Esophagus muscularis mucosa (tissue), 4 donors: Measurements from ENCODE around the gene TRAF5. TPM values are rescaled to one million over a fixed set of nuclear protein-coding genes. Genes with fewer than 3 reads are reported as not detected.

ENCODE experiments used
- DNase-seq: peaks from one replicate; pipeline ENCODE4 v3.0.0-alpha.2; 2017; ENCODE audit errors: extremely low spot score
- H3K27ac ChIP-seq, 4 donors: fragments of 200-600 bp; sonication (generic); replicated peaks in 1 of 4; 1 replicate in 3 of 4; 2 replicates in 1 of 4; pipeline ENCODE4 v1.5.1; 2016 to 2019; ENCODE audit warnings: mild to moderate bottlenecking in 1 of 4
- H3K27me3 ChIP-seq, 4 donors: fragments of 200-600 bp; sonication (generic); one replicate each; pipeline versions ENCODE4 v1.5.1 to v1.6.0; 2016 to 2019
- H3K36me3 ChIP-seq, 4 donors: fragments of 200-600 bp; sonication (generic); one replicate each; pipeline ENCODE4 v1.5.1; 2016 to 2019
- H3K4me1 ChIP-seq, 4 donors: fragments of 200-600 bp; sonication (generic); one replicate each; pipeline ENCODE4 v1.5.1; 2016 to 2019
- H3K4me3 ChIP-seq, 4 donors: fragments of 200-600 bp; sonication (generic); 1 replicate in 2 of 4; 2 replicates in 2 of 4; pipeline ENCODE4 v1.5.1; 2016 to 2019; ENCODE audit warnings: mild to moderate bottlenecking in 4 of 4, moderate library complexity in 1 of 4
- H3K9me3 ChIP-seq, 4 donors: fragments of 200-600 bp; sonication (generic); 1 replicate in 3 of 4; 2 replicates in 1 of 4; pipeline ENCODE4 v1.5.1; 2016 to 2019
- CTCF ChIP-seq, 3 experiments: fragments of 200-600 bp in 2 of 3; fragments of 450-650 bp in 1 of 3; sonication (generic) in 2 of 3; IDR thresholded peaks; one replicate each; pipeline ENCODE4 v1.5.1; 2017 to 2019; ENCODE audit warnings: antibody characterized with exemption in 3 of 3, mild to moderate bottlenecking in 2 of 3, moderate library complexity in 1 of 3
- EP300 ChIP-seq: sonication (generic); formaldehyde crosslinking; IDR thresholded peaks from one replicate; pipeline ENCODE4 v1.6.1; 2017; ENCODE audit warnings: antibody characterized with exemption
- POLR2A ChIP-seq: fragments of 450-650 bp; IDR thresholded peaks from one replicate; pipeline ENCODE4 v1.6.1; 2017; ENCODE audit warnings: antibody characterized with exemption, moderate library complexity, mild to moderate bottlenecking, low read depth
- POLR2AphosphoS5 ChIP-seq, 2 donors: sonication (generic); formaldehyde crosslinking; IDR thresholded peaks; one replicate each; pipeline ENCODE4 v1.6.1; 2017; ENCODE audit warnings: antibody characterized with exemption in 2 of 2
- WGBS: methylation state at CpG from one replicate; pipeline ENCODE4 v1.1.5; 2018; 5-methylcytosine and 5-hydroxymethylcytosine counted together
- intact Hi-C: fragments of 100-400 bp; cut with DNase I; formaldehyde crosslinking; loops from one replicate; pipeline ENCODE4 v1.15.1; 2023
- total RNA-seq, 4 donors: library from RNA; depleted of rRNA; stranded (reverse); fragments of >200 nt; gene quantifications; one replicate each; pipeline versions ENCODE4 v1.1.0 to v1.2.1, GENCODE V29; 2016

The TRAF5 gene
- total RNA-seq, 4 donors from 2014 or later: 14.9 to 29.7 (median 23.9) TPM

GRCh38 chr1:211370669-211371068, 44.0 kb downstream of the TRAF5 start:
- DNase-seq: no peak
- intact Hi-C loops: no loop called here
- no peak for TF ChIP-seq POLR2AphosphoS5 (IDR thresholded peaks at IDR 0.05)
- TF ChIP-seq EP300: no peak
- TF ChIP-seq POLR2A: no peak
- no peak overlapping the region for H3K27ac ChIP-seq
- WGBS: 94% methylated on average over 2 of the region's 2 CpGs
- no peaks in the 10 kb centered on the region for H3K27me3 ChIP-seq
- peaks cover 0 to 5% (median 0%) of the 10 kb centered on the region in 4 donors for H3K4me1 ChIP-seq
- no peaks in the 10 kb centered on the region for H3K9me3 ChIP-seq
- peaks cover 7 to 88% (median 34%) of the 10 kb centered on the region in 4 donors for H3K36me3 ChIP-seq
- no peak overlapping the region for H3K4me3 ChIP-seq

GRCh38 chr1:211371406-211372105, 44.9 kb downstream of the TRAF5 start:
- no peak overlapping the region for H3K4me3 ChIP-seq
- DNase-seq: no peak
- H3K27ac ChIP-seq: no peak overlapping the region
- no peak for TF ChIP-seq POLR2AphosphoS5 (IDR thresholded peaks at IDR 0.05)
- TF ChIP-seq POLR2A: no peak
- TF ChIP-seq CTCF (IDR thresholded peaks at IDR 0.05): no peak
- TF ChIP-seq EP300: no peak
- 93% methylated on average over 1 of the region's 1 CpG for WGBS
- H3K9me3 ChIP-seq: no peaks in the 10 kb centered on the region
- no peaks in the 10 kb centered on the region for H3K27me3 ChIP-seq
- intact Hi-C loops: no loop called here
- H3K36me3 ChIP-seq: peaks cover 7 to 87% (median 32%) of the 10 kb centered on the region in 4 donors
- H3K4me1 ChIP-seq: peaks cover 0 to 5% (median 0%) of the 10 kb centered on the region in 4 donors

- Histone ChIP-seq H3K4me1 (peaks cover 0 to 7% (median 3%) of the 10 kb centered on the region in 4 donors), H3K9me3 (no peaks in the 10 kb centered on the region), H3K4me3 (no peak overlapping the region), H3K27ac (no peak overlapping the region), H3K27me3 (no peaks in the 10 kb centered on the region), H3K36me3 (peaks cover 7 to 81% (median 29%) of the 10 kb centered on the region in 4 donors)
- intact Hi-C loops: no loop called here
- TF ChIP-seq CTCF (IDR thresholded peaks at IDR 0.05) (no peak), POLR2A (no peak)
- DNase-seq: no peak
- 81% methylated on average over 4 of the region's 4 CpGs for WGBS
These were observed 45.8 kb downstream of the TRAF5 start for GRCh38 chr1:211372463-211372862.

- WGBS: 59% methylated on average over 5 of the region's 5 CpGs
- H3K27me3 ChIP-seq: no peaks in the 10 kb centered on the region
- no peaks in the 10 kb centered on the region for H3K9me3 ChIP-seq
- no peak overlapping the region for H3K27ac ChIP-seq
- H3K4me3 ChIP-seq: no peak overlapping the region
- H3K4me1 ChIP-seq: peaks cover 0 to 12% (median 5%) of the 10 kb centered on the region in 4 donors
- peaks cover 4 to 56% (median 17%) of the 10 kb centered on the region in 4 donors for H3K36me3 ChIP-seq
- no peak for TF ChIP-seq POLR2A
- TF ChIP-seq CTCF (IDR thresholded peaks at IDR 0.05): no peak
- no peak for TF ChIP-seq EP300
- TF ChIP-seq POLR2AphosphoS5 (IDR thresholded peaks at IDR 0.05): no peak
- no peak for DNase-seq
- intact Hi-C loops: loop anchor here (5.0 kb wide), 1 partner anchor 38 kb away; no protein-coding TSS in a partner anchor
These were observed 48.6 kb downstream of the TRAF5 start for GRCh38 chr1:211375146-211375818.

GRCh38 chr1:211375949-211376348, 49.3 kb downstream of the TRAF5 start:
- intact Hi-C loops: loop anchor here (5.0 kb wide), 1 partner anchor 39 kb away; no protein-coding TSS in a partner anchor
- TF ChIP-seq CTCF (IDR thresholded peaks at IDR 0.05): no peak
- TF ChIP-seq POLR2A: no peak
- no peak for TF ChIP-seq POLR2AphosphoS5 (IDR thresholded peaks at IDR 0.05)
- TF ChIP-seq EP300: no peak
- Histone ChIP-seq H3K4me1 (peaks cover 0 to 12% (median 5%) of the 10 kb centered on the region in 4 donors), H3K27me3 (no peaks in the 10 kb centered on the region), H3K27ac (no peak overlapping the region), H3K4me3 (no peak overlapping the region), H3K36me3 (peaks cover 4 to 49% (median 17%) of the 10 kb centered on the region in 4 donors), H3K9me3 (no peaks in the 10 kb centered on the region)
- no peak for DNase-seq
- 85% methylated on average over 2 of the region's 2 CpGs for WGBS
